CD4-positive, alpha-beta T cell (primary cell): ENCODE data around the gene PABPN1. TPM values are rescaled to one million over a fixed set of nuclear protein-coding genes. Genes with fewer than 3 reads are reported as not detected.
"Not testable (repeated sequence)": the region's sequence is repeated elsewhere in the genome, so short reads cannot be mapped to it uniquely, and the experiment has no call there.

Experiments
- ATAC-seq: fragments of 200-7000 bp; cut with Tn5 transposase; one replicate; pipeline ENCODE4 v1.10.0; 2022; ENCODE audit warnings: mild to moderate bottlenecking; ENCODE audit not compliant: poor library complexity
- CTCF ChIA-PET: fragments of 350-600 bp; sonication (Branson Sonifier 250); formaldehyde crosslinking; loops from one replicate; lab custom pipeline; 2021; ENCODE audit warnings: antibody characterized with exemption, inconsistent platforms; lab: Charles Lee
- POLR2A ChIA-PET: fragments of 350-600 bp; sonication (Branson Sonifier 250); formaldehyde crosslinking; loops from one replicate; lab custom pipeline; 2021; ENCODE audit warnings: antibody characterized with exemption, inconsistent platforms; lab: Charles Lee
- DNase-seq, 14 experiments: peaks; one replicate each; pipeline ENCODE4 v3.0.0-alpha.2; 2013 to 2020; ENCODE audit warnings: mixed read lengths in 2 of 14
- H3K27ac ChIP-seq, 2 donors: one replicate each; pipeline versions ENCODE4 v1.5.1 to v1.7.0; 2013; ENCODE audit warnings: low read length in 2 of 2, low read depth in 1 of 2, mild to moderate bottlenecking in 1 of 2
- H3K27me3 ChIP-seq, 2 experiments: 1 replicate in 1 of 2; 2 replicates in 1 of 2; pipeline versions ENCODE4 v1.6.1 to v1.7.0; 2013; ENCODE audit warnings: low read length in 2 of 2, control low read depth in 1 of 2, mild to moderate bottlenecking in 1 of 2, moderate library complexity in 1 of 2; ENCODE audit not compliant: insufficient read depth in 2 of 2, control insufficient read depth in 1 of 2
- H3K36me3 ChIP-seq: one replicate; pipeline ENCODE4 v1.6.1; 2013; ENCODE audit warnings: low read length, control low read depth; ENCODE audit not compliant: insufficient read depth
- H3K4me1 ChIP-seq: one replicate; pipeline ENCODE4 v1.6.1; 2013; ENCODE audit warnings: low read length, control low read depth; ENCODE audit not compliant: insufficient read depth
- H3K4me3 ChIP-seq: one replicate; pipeline ENCODE4 v1.5.1; 2013; ENCODE audit warnings: mild to moderate bottlenecking, low read length, moderate library complexity
- H3K9me3 ChIP-seq, 2 experiments: 1 replicate in 1 of 2; 2 replicates in 1 of 2; pipeline versions ENCODE4 v1.6.1 to v1.7.0; 2013; ENCODE audit warnings: low read length in 2 of 2, mild to moderate bottlenecking in 2 of 2, control low read depth in 1 of 2, moderate library complexity in 1 of 2; ENCODE audit not compliant: control insufficient read depth in 1 of 2, insufficient read depth in 1 of 2
- H3K27ac Mint-ChIP-seq: one replicate; pipeline ENCODE4 v1.8.0; 2020; ENCODE audit warnings: mixed read lengths
- H3K27me3 Mint-ChIP-seq: one replicate; pipeline ENCODE4 v1.8.0; 2021; ENCODE audit warnings: mixed read lengths
- H3K36me3 Mint-ChIP-seq: one replicate; pipeline ENCODE4 v1.8.0; 2021; ENCODE audit warnings: low read depth, mixed read lengths
- H3K4me1 Mint-ChIP-seq: one replicate; pipeline ENCODE4 v1.8.0; 2021; ENCODE audit warnings: low read depth, mixed read lengths
- H3K4me3 Mint-ChIP-seq: one replicate; pipeline ENCODE4 v1.8.0; 2020; ENCODE audit warnings: mild to moderate bottlenecking, mixed read lengths
- H3K9me3 Mint-ChIP-seq: one replicate; pipeline ENCODE4 v1.8.0; 2020; ENCODE audit warnings: mixed read lengths
- CTCF ChIP-seq: fragments of 200-600 bp; IDR thresholded peaks from one replicate; pipeline ENCODE4 v1.8.0; 2022; ENCODE audit warnings: antibody characterized with exemption, mild to moderate bottlenecking
- intact Hi-C, 2 experiments: fragments of 100-400 bp; cut with DNase I in 1 of 2; cut with micrococcal nuclease in 1 of 2; formaldehyde crosslinking; loops; one replicate each; pipeline versions ENCODE4 v1.15.1 to v1.9.0; 2023 to 2025; cut with DNase I, micrococcal nuclease
- polyA plus RNA-seq, 2 donors: library from polyadenylated mRNA; unstranded; fragments of 120-200 nt; gene quantifications; one replicate each; pipeline ENCODE4 v1.2.1, GENCODE V29; 2013
- total RNA-seq, 174 experiments: library from RNA in 2 of 174; stranded (reverse) in 2 of 174; gene quantifications; one replicate each; pipeline ENCODE4 v1.2.3 and lab custom pipeline; 2021 to 2026

PABPN1 gene, protein sequence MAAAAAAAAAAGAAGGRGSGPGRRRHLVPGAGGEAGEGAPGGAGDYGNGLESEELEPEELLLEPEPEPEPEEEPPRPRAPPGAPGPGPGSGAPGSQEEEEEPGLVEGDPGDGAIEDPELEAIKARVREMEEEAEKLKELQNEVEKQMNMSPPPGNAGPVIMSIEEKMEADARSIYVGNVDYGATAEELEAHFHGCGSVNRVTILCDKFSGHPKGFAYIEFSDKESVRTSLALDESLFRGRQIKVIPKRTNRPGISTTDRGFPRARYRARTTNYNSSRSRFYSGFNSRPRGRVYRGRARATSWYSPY
- total RNA-seq = 100 to 1,000 TPM; 188 to 195 TPM
- 84.9 TPM for polyA plus RNA-seq (2013, experiment 1 of 2)
- 109 TPM for polyA plus RNA-seq (2013, experiment 2 of 2)
- 20.0 to 52.5 (median 34.3) reads per million in 172 experiments for total RNA-seq (lab: John Stamatoyannopoulos, UW)

GRCh38 chr14:23320584-23321571, at the start of gene PABPN1:
Gene PABPN1, plus strand, starts transcription at chr14:23321457. Its CDS starts 13 bp downstream, at chr14:23321470.
- Mint-ChIP-seq H3K27ac (peak within 1 kb of the TSS; percentile 92), H3K36me3 (peaks cover 46% of the 10 kb centered on the region), H3K27me3 (no peaks in the 10 kb centered on the region), H3K4me1 (peaks cover 35% of the 10 kb centered on the region), H3K9me3 (no peaks in the 10 kb centered on the region), H3K4me3 (peak within 1 kb of the TSS; percentile 94)
- ChIA-PET POLR2A (interaction anchor here (0.6 to 7.0 kb wide), 40 partner anchors 17 to 1883 kb away, joined by 3 to 455 read pairs (median 4); partner anchors contain the start of genes ACIN1, AP1G2, BCL2L2 and C14orf119), CTCF (interaction anchor here (0.6 to 4.1 kb wide), 10 partner anchors 17 to 895 kb away, joined by 3 to 66 read pairs (median 4); partner anchors contain the start of genes C14orf119, HOMEZ, MDP1 and PPP1R3E)
- no peaks in the 10 kb centered on the region for H3K27me3 ChIP-seq
- peaks cover 29% of the 10 kb centered on the region for H3K4me1 ChIP-seq
- peak within 1 kb of the TSS; percentile 87 for H3K4me3 ChIP-seq
- TF ChIP-seq CTCF = no peak
- H3K9me3 ChIP-seq = no peaks in the 10 kb centered on the region
- H3K27ac ChIP-seq = peak within 1 kb of the TSS; percentile 92 to 96
- H3K36me3 ChIP-seq = peaks cover 32% of the 10 kb centered on the region
- ATAC-seq (peak; percentile 85), DNase-seq (peak; percentile 93 to 100 (median 96))
- intact Hi-C loops = loop anchor here (1.0 to 10.0 kb wide), 9 partner anchors 19 to 396 kb away; partner anchors contain the start of genes HOMEZ (in 2 of the 2), PPP1R3E (in 2 of the 2), ACIN1 (in 1 of the 2) and C14orf119 (in 1 of the 2)

DNA sequence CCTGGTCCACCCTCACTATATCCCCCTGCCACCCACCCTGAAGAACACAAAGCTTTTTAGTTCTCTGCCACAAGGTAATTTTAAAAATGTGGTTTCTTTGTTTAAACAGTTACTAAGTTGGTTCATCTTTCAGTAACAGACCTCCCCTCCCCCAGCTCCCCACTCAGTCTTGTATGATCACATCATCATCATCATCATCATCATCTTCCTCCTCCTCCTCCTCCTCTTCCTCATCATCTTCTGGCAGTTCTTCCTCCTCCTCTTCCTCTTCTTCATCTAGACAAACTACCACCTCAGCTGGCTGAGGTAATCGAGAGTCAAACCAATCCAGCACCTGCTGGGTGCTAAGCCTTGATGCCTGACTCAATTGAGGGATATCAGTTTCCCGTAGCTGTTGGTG, 45.8 kb upstream of the PABPN1 start:
- Histone ChIP-seq H3K36me3 (peaks cover 11% of the 10 kb centered on the region), H3K27me3 (no peaks in the 10 kb centered on the region), H3K4me3 (no peak overlapping the region), H3K27ac (no peak overlapping the region), H3K9me3 (no peaks in the 10 kb centered on the region), H3K4me1 (no peaks in the 10 kb centered on the region)
- Mint-ChIP-seq H3K4me1 (no peaks in the 10 kb centered on the region), H3K27me3 (no peaks in the 10 kb centered on the region), H3K9me3 (no peaks in the 10 kb centered on the region), H3K36me3 (no peaks in the 10 kb centered on the region), H3K4me3 (no peak overlapping the region), H3K27ac (no peak overlapping the region)
- POLR2A ChIA-PET = no interaction called here
- DNase-seq (no peak), ATAC-seq (no peak)
- CTCF ChIA-PET = interaction anchor here (0.6 kb wide), 1 partner anchor 184 kb away, joined by 3 read pairs; no protein-coding TSS in a partner anchor
- TF ChIP-seq CTCF = no peak
- intact Hi-C loops = no loop called here

DNA sequence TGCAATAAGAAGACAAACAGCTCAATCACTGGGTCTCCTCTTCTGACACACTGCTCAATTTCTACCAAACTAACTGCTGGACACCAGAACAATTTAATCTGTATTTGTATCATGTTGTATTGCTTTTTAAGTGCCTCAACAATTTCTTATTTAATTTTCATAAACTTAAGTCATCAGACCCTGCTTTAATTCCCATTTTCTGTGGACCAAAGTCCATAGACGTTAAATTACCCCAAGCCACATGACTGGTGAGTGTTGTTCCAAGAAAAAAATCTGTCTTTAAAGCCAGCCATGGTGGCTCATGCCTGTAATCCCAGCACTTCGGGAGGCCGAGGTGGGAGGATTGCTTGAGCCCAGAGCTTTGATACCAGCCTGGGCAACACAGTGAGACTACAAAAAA, 44.1 kb upstream of the PABPN1 start:
- Histone ChIP-seq H3K9me3 (no peaks in the 10 kb centered on the region), H3K4me1 (no peaks in the 10 kb centered on the region), H3K4me3 (no peak overlapping the region), H3K36me3 (peaks cover 11% of the 10 kb centered on the region), H3K27me3 (no peaks in the 10 kb centered on the region), H3K27ac (no peak overlapping the region)
- H3K4me1 Mint-ChIP-seq = no peaks in the 10 kb centered on the region
- no peak overlapping the region for H3K27ac Mint-ChIP-seq
- TF ChIP-seq CTCF = no peak
- intact Hi-C loops = no loop called here
- no peak for ATAC-seq
- no peak for DNase-seq
- H3K9me3 Mint-ChIP-seq = no peaks in the 10 kb centered on the region
- no peaks in the 10 kb centered on the region for H3K27me3 Mint-ChIP-seq
- H3K4me3 Mint-ChIP-seq = no peak overlapping the region
- POLR2A ChIA-PET = no interaction called here
- no peaks in the 10 kb centered on the region for H3K36me3 Mint-ChIP-seq
- CTCF ChIA-PET = interaction anchor here (1.8 kb wide), 1 partner anchor 24 kb away, joined by 5 read pairs; no protein-coding TSS in a partner anchor

GRCh38 chr14:23277928-23278327, 43.3 kb upstream of the PABPN1 start:
- H3K36me3 Mint-ChIP-seq, POLR2A ChIA-PET, ATAC-seq, H3K27ac Mint-ChIP-seq, H3K27me3 ChIP-seq, H3K4me1 ChIP-seq, H3K4me1 Mint-ChIP-seq, H3K9me3 Mint-ChIP-seq, intact Hi-C loops, H3K27ac ChIP-seq, H3K27me3 Mint-ChIP-seq, H3K4me3 ChIP-seq, DNase-seq, H3K9me3 ChIP-seq, H3K4me3 Mint-ChIP-seq: not testable (repeated sequence)
- H3K36me3 ChIP-seq = peaks cover 11% of the 10 kb centered on the region
- CTCF ChIA-PET = interaction anchor here (1.8 kb wide), 1 partner anchor 23 kb away, joined by 5 read pairs; no protein-coding TSS in a partner anchor
